Measurements from ENCODE around the gene COPB2. TPM values are rescaled to one million over a fixed set of nuclear protein-coding genes. Genes with fewer than 3 reads are reported as not detected.

COPB2 gene
- polyA plus RNA-seq, 1 of the 3 experiments (the other 2 are of a cell fraction) = 69.7 TPM

- no peak for TF ChIP-seq USF2 (IDR thresholded peaks at IDR 0.05; ENCODE audit: borderline replicate concordance, low read depth, low read length)
- no peak for TF ChIP-seq MXI1 (IDR thresholded peaks at IDR 0.05; ENCODE audit: low read depth, low read length)
- TF ChIP-seq EP300 (IDR thresholded peaks at IDR 0.05; ENCODE audit: borderline replicate concordance in 1 of 2, low read depth in 1 of 2, low read length in 1 of 2) = no peak
- TF ChIP-seq JUND (IDR thresholded peaks at IDR 0.05) = no peak
- Histone ChIP-seq H4K20me1 (ENCODE audit: insufficient read depth) (no peaks in the 10 kb centered on the region), H3K27ac (ENCODE audit: low read depth in 2 of 2, low read length in 1 of 2) (no peak overlapping the region), H3K9me2 (no peaks in the 10 kb centered on the region), H3K4me3 (ENCODE audit: low read depth in 2 of 2, low read length in 1 of 2) (no peak overlapping the region), H3K27me3 (ENCODE audit: insufficient read depth) (peaks cover 11% of the 10 kb centered on the region; the same call in 1 of the 2 replicates), H3K9ac (no peak overlapping the region), H3K9me3 (no peaks in the 10 kb centered on the region), H3K4me2 (no peak overlapping the region), H3K4me1 (ENCODE audit: control insufficient read depth in 1 of 2, insufficient read depth in 2 of 2, low read depth in 1 of 2, low read length in 1 of 2) (peaks cover 0 to 5% of the 10 kb centered on the region in 2 experiments; a peak in 1 of 4 replicates), H2AFZ (ENCODE audit: low read depth) (no peak overlapping the region), H3K79me2 (ENCODE audit: insufficient read depth) (no peaks in the 10 kb centered on the region), H3F3A (replicated peaks; ENCODE audit: insufficient read depth) (no peaks in the 10 kb centered on the region), H3K36me3 (replicated peaks in 1 of 2; ENCODE audit: control insufficient read depth in 1 of 2, insufficient read depth in 2 of 2, low read length in 1 of 2) (no peaks in the 10 kb centered on the region)
- POLR2A ChIA-PET = no interaction called here
- WGBS (ENCODE audit: low lambda C conversion rate) = 77% methylated on average over 5 of the region's 5 CpGs
- CTCF ChIA-PET = interaction anchor here (1.6 to 3.8 kb wide), 2 partner anchors 214 to 390 kb away, joined by 6 to 40 read pairs; no protein-coding TSS in a partner anchor
- DNase-seq = no peak
Observed at GRCh38 chr3:139326131-139326530, 63.3 kb downstream of the COPB2 start.

- H2AFZ ChIP-seq (ENCODE audit: low read depth) = no peak overlapping the region
- no peak for DNase-seq
- ChIA-PET CTCF (interaction anchor here (0.9 to 3.8 kb wide), 3 partner anchors 80 to 389 kb away, joined by 3 to 40 read pairs (median 4); no protein-coding TSS in a partner anchor), POLR2A (no interaction called here)
- H3K4me2 ChIP-seq = no peak overlapping the region
- H3K79me2 ChIP-seq (ENCODE audit: insufficient read depth) = no peaks in the 10 kb centered on the region
- peaks cover 0 to 5% of the 10 kb centered on the region in 2 experiments; a peak in 1 of 4 replicates for H3K4me1 ChIP-seq (ENCODE audit: control insufficient read depth in 1 of 2, insufficient read depth in 2 of 2, low read depth in 1 of 2, low read length in 1 of 2)
- H3K9me3 ChIP-seq = no peaks in the 10 kb centered on the region
- H3F3A ChIP-seq (replicated peaks; ENCODE audit: insufficient read depth) = no peaks in the 10 kb centered on the region
- no peaks in the 10 kb centered on the region for H4K20me1 ChIP-seq (ENCODE audit: insufficient read depth)
- H3K27me3 ChIP-seq (ENCODE audit: insufficient read depth) = 0 out of 2 replicates have a peak, but pooled peaks cover 11% of the 10 kb centered on the region
- no peaks in the 10 kb centered on the region for H3K9me2 ChIP-seq
- WGBS (ENCODE audit: low lambda C conversion rate) = no CpG with 5 or more reads among the region's 3 CpGs
- no peak overlapping the region for H3K4me3 ChIP-seq (ENCODE audit: low read depth in 2 of 2, low read length in 1 of 2)
- no peak overlapping the region for H3K27ac ChIP-seq (ENCODE audit: low read depth in 2 of 2, low read length in 1 of 2)
- H3K9ac ChIP-seq = no peak overlapping the region
- TF ChIP-seq RAD21 (IDR thresholded peaks at IDR 0.05; ENCODE audit: low read length) (no peak), IRF3 (IDR thresholded peaks at IDR 0.05; ENCODE audit: low read depth, low read length) (no peak), CHD2 (IDR thresholded peaks at IDR 0.05; ENCODE audit: low read length, partially characterized antibody) (no peak), FOXM1 (IDR thresholded peaks at IDR 0.05; ENCODE audit: low read depth) (no peak), SIN3A (IDR thresholded peaks at IDR 0.05; ENCODE audit: borderline replicate concordance, low read depth, low read length) (no peak), RCOR1 (IDR thresholded peaks at IDR 0.05; ENCODE audit: low read length) (no peak), EZH2phosphoT487 (IDR thresholded peaks at IDR 0.05; ENCODE audit: borderline replicate concordance, low read depth) (no peak), GATA2 (CRISPR knock-in tag; IDR thresholded peaks at IDR 0.05) (no peak), MXI1 (IDR thresholded peaks at IDR 0.05; ENCODE audit: low read depth, low read length) (no peak), TCF12 (IDR thresholded peaks at IDR 0.05) (no peak), SMC3 (IDR thresholded peaks at IDR 0.05; ENCODE audit: low read depth, low read length) (no peak), EP300 (IDR thresholded peaks at IDR 0.05; ENCODE audit: borderline replicate concordance in 1 of 2, low read depth in 1 of 2, low read length in 1 of 2) (no peak), POLR2AphosphoS5 (IDR thresholded peaks at IDR 0.05; ENCODE audit: low read depth, low read length) (no peak), CTCF (IDR thresholded peaks at IDR 0.05) (no peak), RXRA (IDR thresholded peaks at IDR 0.05; ENCODE audit: borderline replicate concordance, low read depth) (no peak), PBX3 (IDR thresholded peaks at IDR 0.05) (no peak), YY1 (IDR thresholded peaks at IDR 0.05; ENCODE audit: low read depth) (no peak), MEF2A (IDR thresholded peaks at IDR 0.05; ENCODE audit: borderline replicate concordance, low read depth) (no peak), FOSL2 (IDR thresholded peaks at IDR 0.05; ENCODE audit: borderline replicate concordance, low read depth) (no peak)
- H3K36me3 ChIP-seq (replicated peaks in 1 of 2; ENCODE audit: control insufficient read depth in 1 of 2, insufficient read depth in 2 of 2, low read length in 1 of 2) = no peaks in the 10 kb centered on the region
Observed at GRCh38 chr3:139325551-139325950, 63.9 kb downstream of the COPB2 start.

Measured in SK-N-SH (cell line).